Subcutaneous adipose tissue (tissue), 4 donors: Measurements from ENCODE around the gene UCHL5. TPM values are rescaled to one million over a fixed set of nuclear protein-coding genes. Genes with fewer than 3 reads are reported as not detected.

Experiments
- total RNA-seq, 4 donors: library from RNA; depleted of rRNA; stranded (reverse); fragments of >200 nt; gene quantifications; one replicate each; pipeline ENCODE4 v1.1.0, GENCODE V29; 2016
- TF ChIP-seq, protein P1 (sequence below): fragments of 450-650 bp; IDR thresholded peaks from one replicate; pipeline ENCODE4 v1.5.1; 2016; ENCODE audit warnings: low read depth, mild to moderate bottlenecking, control low read depth, antibody characterized with exemption, moderate library complexity

Gene UCHL5, protein sequence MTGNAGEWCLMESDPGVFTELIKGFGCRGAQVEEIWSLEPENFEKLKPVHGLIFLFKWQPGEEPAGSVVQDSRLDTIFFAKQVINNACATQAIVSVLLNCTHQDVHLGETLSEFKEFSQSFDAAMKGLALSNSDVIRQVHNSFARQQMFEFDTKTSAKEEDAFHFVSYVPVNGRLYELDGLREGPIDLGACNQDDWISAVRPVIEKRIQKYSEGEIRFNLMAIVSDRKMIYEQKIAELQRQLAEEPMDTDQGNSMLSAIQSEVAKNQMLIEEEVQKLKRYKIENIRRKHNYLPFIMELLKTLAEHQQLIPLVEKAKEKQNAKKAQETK
- 10 to 100 TPM; 29.2 to 42.6 (median 34.0) TPM for total RNA-seq

DNA sequence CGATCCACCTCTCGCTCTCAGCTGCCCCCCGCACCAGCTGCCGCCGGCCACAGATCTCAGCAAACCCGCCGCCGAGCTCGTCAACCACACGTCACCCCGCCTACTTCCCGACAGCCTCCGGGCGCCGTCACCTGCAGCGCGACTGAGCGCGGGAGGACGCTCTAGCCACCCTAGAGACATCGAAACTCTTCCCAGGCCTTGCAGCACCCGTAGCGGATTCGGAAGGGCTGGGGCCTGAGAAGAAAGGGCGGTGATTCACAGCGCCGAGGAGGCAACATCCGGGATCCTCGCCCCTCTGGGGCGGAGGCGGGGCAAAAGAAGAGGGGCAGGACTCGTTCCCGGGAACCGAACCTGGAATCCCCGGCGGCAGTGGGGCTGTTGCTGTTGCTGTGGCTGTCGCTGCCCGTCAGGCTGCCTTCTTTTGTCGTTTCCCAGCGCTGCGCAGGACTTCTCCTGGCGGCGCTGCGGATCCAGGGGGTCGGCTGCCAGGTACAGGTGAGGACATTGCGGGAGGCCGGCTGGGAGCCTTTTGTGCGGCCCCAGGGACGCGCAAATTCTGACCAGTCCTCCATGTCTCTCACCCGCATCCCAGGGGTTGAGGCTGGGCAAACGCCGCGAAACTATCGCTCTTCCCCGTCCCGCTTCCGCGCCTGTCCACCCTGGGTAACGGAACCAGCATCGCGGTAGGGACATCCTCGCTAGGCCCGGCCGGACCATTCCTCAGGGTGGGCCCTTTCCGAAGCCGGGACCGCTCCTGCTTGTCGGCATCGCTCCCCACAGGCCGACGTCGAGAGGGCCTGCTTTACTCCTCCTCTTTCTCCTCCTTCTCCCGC lies at the start of gene UCHL5, which contains the start of gene RO60:
TSS of gene UCHL5 (minus strand) at position 79 of the 833 bp plus-strand sequence. CDS start 100 bp downstream, outside the sequence.
TSS of gene RO60 (plus strand) at position 331 of the 833 bp plus-strand sequence. CDS start 9,443 bp downstream, outside the sequence.
- TF ChIP-seq, protein P1, sequence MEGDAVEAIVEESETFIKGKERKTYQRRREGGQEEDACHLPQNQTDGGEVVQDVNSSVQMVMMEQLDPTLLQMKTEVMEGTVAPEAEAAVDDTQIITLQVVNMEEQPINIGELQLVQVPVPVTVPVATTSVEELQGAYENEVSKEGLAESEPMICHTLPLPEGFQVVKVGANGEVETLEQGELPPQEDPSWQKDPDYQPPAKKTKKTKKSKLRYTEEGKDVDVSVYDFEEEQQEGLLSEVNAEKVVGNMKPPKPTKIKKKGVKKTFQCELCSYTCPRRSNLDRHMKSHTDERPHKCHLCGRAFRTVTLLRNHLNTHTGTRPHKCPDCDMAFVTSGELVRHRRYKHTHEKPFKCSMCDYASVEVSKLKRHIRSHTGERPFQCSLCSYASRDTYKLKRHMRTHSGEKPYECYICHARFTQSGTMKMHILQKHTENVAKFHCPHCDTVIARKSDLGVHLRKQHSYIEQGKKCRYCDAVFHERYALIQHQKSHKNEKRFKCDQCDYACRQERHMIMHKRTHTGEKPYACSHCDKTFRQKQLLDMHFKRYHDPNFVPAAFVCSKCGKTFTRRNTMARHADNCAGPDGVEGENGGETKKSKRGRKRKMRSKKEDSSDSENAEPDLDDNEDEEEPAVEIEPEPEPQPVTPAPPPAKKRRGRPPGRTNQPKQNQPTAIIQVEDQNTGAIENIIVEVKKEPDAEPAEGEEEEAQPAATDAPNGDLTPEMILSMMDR: no peak

DNA sequence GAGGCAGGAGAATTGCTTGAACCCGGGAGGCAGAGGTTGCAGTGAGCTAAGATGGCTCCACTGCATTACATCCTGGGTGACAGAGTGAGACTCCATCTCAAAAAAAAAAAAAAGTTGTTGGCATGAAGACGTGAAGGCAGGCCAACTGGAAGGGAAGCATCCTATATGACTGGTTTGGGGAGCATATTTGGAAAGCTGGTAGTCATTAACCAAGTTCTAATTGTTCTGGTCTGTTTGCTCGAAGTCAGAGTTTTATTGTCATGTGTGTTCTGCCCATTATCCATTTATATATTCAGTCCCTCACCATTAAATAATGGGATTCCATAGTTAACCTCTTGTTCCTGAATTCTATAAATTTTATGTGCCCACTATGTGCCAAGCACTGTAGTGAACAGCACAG lies 49.3 kb upstream of the UCHL5 start:
- TF ChIP-seq, protein P1: no peak

DNA sequence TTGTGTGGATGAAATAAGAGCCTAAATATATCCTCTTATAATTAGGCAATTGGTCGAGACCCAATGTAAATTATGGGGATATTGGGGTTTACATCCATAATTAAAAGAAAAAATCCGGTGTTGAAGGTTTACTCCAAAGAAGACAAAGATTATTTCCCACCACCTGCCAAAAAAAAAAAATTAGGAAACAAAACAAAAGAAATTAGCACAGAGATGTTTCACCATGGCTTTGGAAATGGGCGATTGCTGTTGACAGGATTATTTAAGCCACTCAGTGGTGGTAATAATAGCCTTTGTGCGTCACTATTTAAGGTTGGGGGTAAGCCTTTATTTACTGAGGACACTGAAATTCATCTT lies 46.6 kb upstream of the UCHL5 start:
- TF ChIP-seq, protein P1: no peak

DNA sequence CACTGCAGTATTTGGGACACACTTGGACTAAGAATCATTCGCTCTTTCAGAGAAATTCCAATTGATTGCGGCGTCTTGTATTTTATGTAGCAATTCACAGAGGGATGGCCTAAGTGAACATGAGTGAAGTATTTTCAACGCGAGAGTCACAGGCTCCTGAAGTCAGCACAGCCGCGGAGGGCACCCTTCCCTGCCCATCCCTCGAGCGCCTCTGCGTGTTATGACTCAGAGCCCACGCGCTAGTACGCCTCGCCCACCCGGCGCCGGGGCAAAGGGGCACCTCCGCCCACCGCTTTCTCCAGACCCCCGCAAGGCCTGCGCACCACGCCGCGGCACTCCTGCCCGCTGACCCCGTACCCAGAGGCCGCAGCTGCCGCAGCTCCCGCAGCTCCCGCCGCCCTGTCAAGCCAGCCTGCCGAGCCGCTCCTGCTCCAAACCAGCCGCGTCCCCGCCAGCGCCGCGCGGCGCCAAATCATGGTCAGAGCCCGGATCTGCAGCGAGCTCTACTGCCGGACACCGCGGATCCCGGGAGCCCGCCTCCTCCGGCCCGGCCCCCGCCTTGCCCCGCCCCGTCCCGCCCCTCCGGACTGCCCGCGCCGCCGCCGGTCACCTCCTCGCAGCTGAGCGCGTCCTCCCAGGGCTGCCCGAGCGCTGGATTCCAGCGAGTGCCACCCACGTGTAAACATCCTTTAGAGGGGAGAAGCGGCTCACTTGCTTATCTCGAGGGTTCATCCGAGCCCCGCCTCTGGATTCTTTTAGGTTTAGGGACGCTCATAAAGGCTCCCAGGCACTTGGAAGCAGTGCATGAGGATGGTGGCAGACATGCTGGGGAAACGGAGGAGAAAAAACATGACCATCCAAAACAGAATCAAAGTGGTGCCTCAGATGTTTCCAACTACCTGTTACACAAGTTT lies 46.0 kb upstream of the UCHL5 start, which contains the start of gene GLRX2:
TSS of gene GLRX2 (minus strand) at position 508 of the 914 bp plus-strand sequence. CDS start at position 476, 32 bp downstream.
- TF ChIP-seq, protein P1: no peak

DNA sequence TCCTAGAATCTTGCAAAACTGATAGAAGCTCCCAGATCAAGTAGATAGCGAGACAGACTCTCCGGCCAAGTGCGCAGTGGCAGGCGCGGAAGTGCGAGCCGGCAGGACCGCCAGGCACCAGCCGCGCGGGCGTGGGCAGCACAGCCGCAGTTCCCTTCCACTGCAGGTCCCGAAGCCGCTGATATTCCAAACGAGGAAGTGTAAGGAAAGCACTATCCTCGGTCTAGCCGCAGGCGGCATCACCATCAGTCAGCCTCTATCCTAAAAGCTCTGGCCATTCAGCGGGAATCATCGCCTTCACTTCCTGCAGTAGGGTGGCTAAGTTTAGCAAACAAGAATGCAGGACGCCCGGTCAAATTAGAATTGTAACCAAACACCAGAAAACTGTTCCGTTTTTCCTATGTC lies 45.3 kb upstream of the UCHL5 start:
- TF ChIP-seq, protein P1: no peak

DNA sequence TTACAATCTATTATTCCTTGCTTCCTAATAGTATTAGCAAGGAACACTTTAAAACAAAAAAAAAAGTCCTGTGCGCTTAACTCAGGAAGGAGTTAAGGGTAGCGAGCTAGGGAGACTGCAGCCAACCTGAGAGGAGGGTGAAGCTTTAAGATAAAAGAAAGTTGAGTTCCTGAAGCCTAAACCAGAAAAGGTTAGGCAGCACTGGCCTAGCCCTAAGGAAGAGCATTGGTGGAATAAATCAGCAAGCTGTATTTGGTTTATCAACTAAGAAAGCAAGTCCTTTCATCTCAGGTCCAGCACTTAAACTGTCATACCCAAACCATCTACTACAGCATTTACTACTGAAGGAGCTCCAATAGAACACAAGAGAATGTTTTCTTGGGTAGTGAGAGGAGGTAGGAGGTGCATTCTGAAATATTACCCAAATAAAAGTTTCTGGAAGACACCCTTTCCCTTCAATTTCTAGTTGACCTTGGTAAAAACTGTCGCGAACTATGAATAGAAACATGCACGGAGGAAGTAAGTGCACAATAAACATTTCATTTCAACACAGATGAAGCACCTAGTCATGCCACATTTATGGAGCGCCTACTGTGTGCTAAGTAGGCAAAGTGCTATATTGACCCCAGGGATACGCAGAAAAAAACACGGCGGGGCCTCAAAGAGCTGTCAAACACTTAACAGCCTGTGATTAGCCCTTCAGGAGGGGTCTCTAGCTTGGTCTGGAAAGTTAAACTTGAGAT lies 44.8 kb upstream of the UCHL5 start:
- TF ChIP-seq, protein P1: no peak
